SK-N-SH (cell line): ENCODE measurements around the gene SYT17. TPM values are rescaled to one million over a fixed set of nuclear protein-coding genes. Genes with fewer than 3 reads are reported as not detected.

ENCODE experiments used
- CTCF ChIA-PET: fragments of 300-600, 350-600 bp; formaldehyde crosslinking; extraction: SDS; loops from one replicate; lab custom pipeline; 2021; lab: Yijun Ruan, JAX
- POLR2A ChIA-PET: fragments of 350-600 bp; sonication (Branson Sonifier 250); formaldehyde crosslinking; extraction: SDS; loops from one replicate; lab custom pipeline; 2020; ENCODE audit warnings: antibody characterized with exemption, inconsistent platforms; lab: Yijun Ruan, JAX
- DNase-seq: peaks from one replicate; pipeline ENCODE4 v3.0.0; 2012
- H2AFZ ChIP-seq: fragments of 200-600 bp; sonication (generic); 2 replicates; pipeline ENCODE4 v1.8.1; 2016; ENCODE audit warnings: antibody characterized with exemption, mild to moderate bottlenecking, low read depth
- H3F3A ChIP-seq: fragments of 200-600 bp; sonication (generic); replicated peaks from 2 replicates; pipeline ENCODE3; 2016; ENCODE audit warnings: antibody characterized with exemption, mild to moderate bottlenecking; ENCODE audit not compliant: insufficient read depth
- H3K27ac ChIP-seq, 2 experiments: fragments of 200-500 bp in 1 of 2; fragments of 200-600 bp in 1 of 2; sonication (Bioruptor generic) in 1 of 2; sonication (generic), shearing (Covaris generic) in 1 of 2; 2 replicates each; pipeline versions ENCODE4 v1.5.1 to v1.6.1; 2014 to 2016; ENCODE audit warnings: low read depth in 2 of 2, inconsistent platforms in 1 of 2, low read length in 1 of 2, mild to moderate bottlenecking in 1 of 2, mixed read lengths in 1 of 2
- H3K27me3 ChIP-seq: fragments of 200-600 bp; sonication (generic), shearing (Covaris generic); 2 replicates; pipeline ENCODE4 v1.6.1; 2016; ENCODE audit warnings: mixed run types; ENCODE audit not compliant: insufficient read depth
- H3K36me3 ChIP-seq, 2 experiments: fragments of 200-500 bp in 1 of 2; fragments of 200-600 bp in 1 of 2; sonication (Bioruptor generic) in 1 of 2; sonication (generic) in 1 of 2; replicated peaks in 1 of 2; 2 replicates each; pipeline versions ENCODE3 to v1.5.1; 2014 to 2016; ENCODE audit warnings: low read length in 1 of 2, mild to moderate bottlenecking in 1 of 2; ENCODE audit not compliant: insufficient read depth in 2 of 2, control insufficient read depth in 1 of 2
- H3K4me1 ChIP-seq, 2 experiments: fragments of 200-500 bp in 1 of 2; fragments of 200-600 bp in 1 of 2; sonication (Bioruptor generic) in 1 of 2; sonication (generic), shearing (Covaris generic) in 1 of 2; 2 replicates each; pipeline versions ENCODE4 v1.5.1 to v1.6.1; 2014 to 2016; ENCODE audit warnings: low read depth in 1 of 2, low read length in 1 of 2, mixed run types in 1 of 2; ENCODE audit not compliant: insufficient read depth in 2 of 2, control insufficient read depth in 1 of 2
- H3K4me2 ChIP-seq: fragments of 200-600 bp; sonication (generic), shearing (Covaris generic); 2 replicates; pipeline ENCODE4 v1.6.1; 2017; ENCODE audit warnings: mixed run types
- H3K4me3 ChIP-seq, 2 experiments: fragments of 200-500 bp in 1 of 2; fragments of 200-600 bp in 1 of 2; sonication (Bioruptor generic) in 1 of 2; sonication (generic), shearing (Covaris generic) in 1 of 2; 2 replicates each; pipeline versions ENCODE4 v1.5.1 to v1.8.1; 2014 to 2016; ENCODE audit warnings: low read depth in 2 of 2, inconsistent platforms in 1 of 2, low read length in 1 of 2, mild to moderate bottlenecking in 1 of 2, mixed read lengths in 1 of 2, moderate library complexity in 1 of 2
- H3K79me2 ChIP-seq: fragments of 200-600 bp; sonication (generic); 2 replicates; pipeline ENCODE4 v1.8.1; 2017; ENCODE audit warnings: mild to moderate bottlenecking; ENCODE audit not compliant: insufficient read depth
- H3K9ac ChIP-seq: fragments of 200-600 bp; sonication (generic); 2 replicates; pipeline ENCODE4 v1.6.1; 2017; ENCODE audit warnings: mixed run types
- H3K9me2 ChIP-seq: fragments of 200-600 bp; sonication (generic); 2 replicates; pipeline ENCODE4 v1.6.1; 2017; ENCODE audit warnings: mixed run types
- H3K9me3 ChIP-seq: fragments of 200-600 bp; sonication (generic); 2 replicates; pipeline ENCODE4 v1.6.1; 2017; ENCODE audit warnings: mixed run types, mild to moderate bottlenecking, moderate library complexity
- H4K20me1 ChIP-seq: fragments of 200-600 bp; sonication (generic); 2 replicates; pipeline ENCODE4 v1.6.1; 2017; ENCODE audit warnings: mild to moderate bottlenecking, mixed run types; ENCODE audit not compliant: insufficient read depth
- CTCF ChIP-seq: fragments of 200-600 bp; sonication (generic); IDR thresholded peaks from 2 replicates; pipeline ENCODE4 v1.6.1; 2017; ENCODE audit warnings: antibody characterized with exemption, mild to moderate bottlenecking, moderate library complexity
- EP300 ChIP-seq, 2 experiments: IDR thresholded peaks; 2 replicates each; pipeline versions ENCODE4 v1.4.0 to v1.6.1; 2012; ENCODE audit warnings: borderline replicate concordance in 1 of 2, low read depth in 1 of 2, low read length in 1 of 2
- EZH2phosphoT487 ChIP-seq: fragments of 200-600 bp; sonication (generic); IDR thresholded peaks from 2 replicates; pipeline ENCODE4 v1.6.1; 2017; ENCODE audit warnings: low read depth, mixed run types, mild to moderate bottlenecking, antibody characterized with exemption, moderate library complexity, borderline replicate concordance
- FOXJ3 ChIP-seq: sonication (generic); formaldehyde crosslinking; IDR thresholded peaks from 2 replicates; pipeline ENCODE4 v1.5.1; 2020; ENCODE audit warnings: mild to moderate bottlenecking, missing genetic modification reagents
- GABPA ChIP-seq: IDR thresholded peaks from 2 replicates; pipeline ENCODE4 v1.4.0; 2012; ENCODE audit warnings: low read depth, mild to moderate bottlenecking
- IRF3 ChIP-seq: fragments of 150-350 bp; IDR thresholded peaks from 2 replicates; pipeline ENCODE4 v1.6.1; 2016; ENCODE audit warnings: mild to moderate bottlenecking, low read depth, low read length
- MAX ChIP-seq: IDR thresholded peaks from 2 replicates; pipeline ENCODE4 v1.4.0; 2012; ENCODE audit warnings: low read depth
- NRF1 ChIP-seq: IDR thresholded peaks from 2 replicates; pipeline ENCODE4 v1.6.1; 2012; ENCODE audit warnings: low read depth, mild to moderate bottlenecking, low read length
- PBX3 ChIP-seq: IDR thresholded peaks from 2 replicates; pipeline ENCODE4; 2012
- RCOR1 ChIP-seq: fragments of 150-350 bp; IDR thresholded peaks from 2 replicates; pipeline ENCODE4 v1.6.1; 2017; ENCODE audit warnings: antibody characterized with exemption, low read length
- REST ChIP-seq: IDR thresholded peaks from 2 replicates; pipeline ENCODE4 v1.6.1; 2012; ENCODE audit warnings: mild to moderate bottlenecking, low read depth, low read length, moderate library complexity
- RXRA ChIP-seq: IDR thresholded peaks from 2 replicates; pipeline ENCODE4 v1.4.0; 2012; ENCODE audit warnings: low read depth, mild to moderate bottlenecking, borderline replicate concordance
- SMC3 ChIP-seq: IDR thresholded peaks from 2 replicates; pipeline ENCODE4 v1.6.1; 2012; ENCODE audit warnings: low read depth, low read length, improper control_type of control experiment
- TCF12 ChIP-seq: IDR thresholded peaks from 2 replicates; pipeline ENCODE4 v1.4.0; 2012
- USF1 ChIP-seq: IDR thresholded peaks from 2 replicates; pipeline ENCODE4 v1.4.0; 2012; ENCODE audit warnings: low read depth, borderline replicate concordance
- USF2 ChIP-seq: fragments of 150-350 bp; IDR thresholded peaks from 2 replicates; pipeline ENCODE4 v1.6.1; 2017; ENCODE audit warnings: antibody characterized with exemption, low read length, low read depth, borderline replicate concordance
- YY1 ChIP-seq: IDR thresholded peaks from 2 replicates; pipeline ENCODE4 v1.4.0; 2012; ENCODE audit warnings: low read depth, mild to moderate bottlenecking
- WGBS: methylation state at CpG from one replicate; pipeline ENCODE4 v1.1.6; 2017; ENCODE audit warnings: low lambda C conversion rate; 5-methylcytosine and 5-hydroxymethylcytosine counted together
- polyA plus RNA-seq, 3 experiments: library from polyadenylated mRNA; depleted of rRNA; stranded (reverse); fragments of >200 nt; gene quantifications; 2 replicates each; pipeline ENCODE4 v1.2.3, GENCODE V29; 2012

Gene SYT17
- polyA plus RNA-seq, 1 of the 3 experiments (the other 2 are of a cell fraction) = 0.21 TPM

- no peak overlapping the region for H2AFZ ChIP-seq
- no peak overlapping the region for H3K4me2 ChIP-seq
- no peak for DNase-seq
- 28% methylated on average over 1 of the region's 1 CpG for WGBS
- TF ChIP-seq EZH2phosphoT487 (no peak), GABPA (no peak), FOXJ3 (CRISPR knock-in tag) (no peak), TCF12 (no peak), USF1 (no peak), IRF3 (no peak), EP300 (IDR thresholded peaks at IDR 0.05; ENCODE audit: borderline replicate concordance in 1 of 2, low read depth in 1 of 2, low read length in 1 of 2) (no peak), RXRA (no peak), RCOR1 (no peak)
- no peaks in the 10 kb centered on the region for H3F3A ChIP-seq
- no peaks in the 10 kb centered on the region for H3K27me3 ChIP-seq
- peaks cover 0 to 4% of the 10 kb centered on the region in 2 experiments; a peak in 2 of 4 replicates for H3K4me1 ChIP-seq
- no peaks in the 10 kb centered on the region for H3K9me2 ChIP-seq
- ChIA-PET POLR2A (no interaction called here), CTCF (no interaction called here)
- no peaks in the 10 kb centered on the region for H3K9me3 ChIP-seq
- H3K36me3 ChIP-seq = no peaks in the 10 kb centered on the region
- H3K79me2 ChIP-seq = no peaks in the 10 kb centered on the region
- H3K27ac ChIP-seq = no peak overlapping the region
- H3K9ac ChIP-seq = no peak overlapping the region
- H3K4me3 ChIP-seq = no peak overlapping the region
- H4K20me1 ChIP-seq = no peaks in the 10 kb centered on the region
These were observed 133.9 kb downstream of the SYT17 start for GRCh38 chr16:19301931-19302330.

GRCh38 chr16:19304750-19305149 is 136.7 kb downstream of the SYT17 start:
- no peaks in the 10 kb centered on the region for H3K4me1 ChIP-seq
- WGBS = 36% methylated on average over 2 of the region's 2 CpGs
- H3K36me3 ChIP-seq = no peaks in the 10 kb centered on the region
- H3K79me2 ChIP-seq = no peaks in the 10 kb centered on the region
- H3K27ac ChIP-seq = no peak overlapping the region
- H4K20me1 ChIP-seq = no peaks in the 10 kb centered on the region
- H3K9me2 ChIP-seq = no peaks in the 10 kb centered on the region
- POLR2A ChIA-PET = no interaction called here
- CTCF ChIA-PET = no interaction called here
- no peak for DNase-seq
- no peak overlapping the region for H3K4me3 ChIP-seq
- H3K27me3 ChIP-seq = no peaks in the 10 kb centered on the region
- no peak overlapping the region for H3K9ac ChIP-seq
- H3K9me3 ChIP-seq = no peaks in the 10 kb centered on the region
- H3K4me2 ChIP-seq = no peak overlapping the region
- H3F3A ChIP-seq = no peaks in the 10 kb centered on the region
- H2AFZ ChIP-seq = no peak overlapping the region
- TF ChIP-seq NRF1 (no peak), REST (no peak), EP300 (IDR thresholded peaks at IDR 0.05; ENCODE audit: borderline replicate concordance in 1 of 2, low read depth in 1 of 2, low read length in 1 of 2) (no peak), MAX (no peak), SMC3 (no peak), CTCF (no peak), USF2 (no peak), RXRA (no peak), USF1 (no peak), YY1 (no peak), PBX3 (no peak)
